A673 (cell line): Measurements from ENCODE around the gene KCNQ1. TPM values are rescaled to one million over a fixed set of nuclear protein-coding genes. Genes with fewer than 3 reads are reported as not detected.

ENCODE experiments used
- BruUV-seq: library from RNA; stranded (reverse); fragments of 400-500 nt; replicated peaks from 2 replicates; lab custom pipeline; 2021; lab: Mats Ljungman, UMichigan
- CTCF ChIA-PET: fragments of 300-600 bp; sonication (Branson Sonifier 250); formaldehyde crosslinking; loops from one replicate; lab custom pipeline; 2022; ENCODE audit warnings: antibody characterized with exemption; lab: Charles Lee
- POLR2A ChIA-PET: fragments of 300-600 bp; sonication (Branson Sonifier 250); formaldehyde crosslinking; loops from one replicate; lab custom pipeline; 2022; ENCODE audit warnings: antibody characterized with exemption; ENCODE audit not compliant: low non-redundant PET; lab: Charles Lee
- DNase-seq: peaks from one replicate; pipeline ENCODE4 v3.0.0-alpha.2; 2015; ENCODE audit warnings: low spot score
- H3K27ac ChIP-seq: fragments of 200-600 bp; sonication (generic); 2 replicates; pipeline ENCODE4 v1.5.1; 2016; ENCODE audit warnings: mixed run types, low read depth, mild to moderate bottlenecking, mixed read lengths, antibody characterized with exemption, low read length; ENCODE audit not compliant: poor library complexity, severe bottlenecking
- H3K27me3 ChIP-seq: fragments of 200-600 bp; sonication (generic); replicated peaks from 2 replicates; pipeline ENCODE4 v1.6.1; 2017; ENCODE audit warnings: mixed run types, low read depth, mild to moderate bottlenecking, mixed read lengths, antibody characterized with exemption, low read length; ENCODE audit not compliant: insufficient read depth, poor library complexity
- H3K36me3 ChIP-seq: fragments of 200-600 bp; sonication (generic); 2 replicates; pipeline ENCODE4 v1.6.1; 2016; ENCODE audit warnings: mixed run types, mild to moderate bottlenecking, mixed read lengths, antibody characterized with exemption, low read length; ENCODE audit not compliant: insufficient read depth, poor library complexity, severe bottlenecking
- H3K4me1 ChIP-seq: fragments of 200-600 bp; sonication (generic); 2 replicates; pipeline ENCODE4 v1.6.1; 2017; ENCODE audit warnings: mixed run types, mild to moderate bottlenecking, mixed read lengths, antibody characterized with exemption, low read length; ENCODE audit not compliant: insufficient read depth, poor library complexity, severe bottlenecking
- H3K4me3 ChIP-seq: fragments of 200-600 bp; sonication (generic); 2 replicates; pipeline ENCODE4 v1.5.1; 2016; ENCODE audit warnings: low read depth, mixed run types, mild to moderate bottlenecking, mixed read lengths, low read length; ENCODE audit not compliant: poor library complexity, severe bottlenecking
- H3K9me3 ChIP-seq: fragments of 200-600 bp; sonication (generic); 2 replicates; pipeline ENCODE4 v1.6.1; 2016; ENCODE audit warnings: mixed run types, low read depth, mild to moderate bottlenecking, mixed read lengths, antibody characterized with exemption, low read length; ENCODE audit not compliant: poor library complexity, severe bottlenecking
- EZH2 ChIP-seq: fragments of 200-600 bp; sonication (generic); IDR thresholded peaks from 2 replicates; pipeline ENCODE4 v1.6.1; 2017; ENCODE audit warnings: borderline replicate concordance, low read depth, mild to moderate bottlenecking, mixed read lengths, antibody characterized with exemption, low read length; ENCODE audit not compliant: poor library complexity, severe bottlenecking
- intact Hi-C: fragments of 100-400 bp; cut with micrococcal nuclease; formaldehyde crosslinking; loops from one replicate; pipeline ENCODE4 v1.10.0; 2022; ENCODE audit not compliant: unreplicated experiment
- total RNA-seq: library from RNA; stranded (reverse); gene quantifications from 2 replicates; pipeline ENCODE4 v1.2.3, GENCODE V29; 2021
- TF ChIP-seq, protein P1 (sequence below): fragments of 300-800, 200-600 bp; sonication (generic); conservative IDR thresholded peaks from 2 replicates; pipeline ENCODE4 v1.5.1; 2017; ENCODE audit warnings: low read depth, mild to moderate bottlenecking, antibody characterized with exemption, low read length, moderate library complexity, mixed read lengths

The KCNQ1 gene
- total RNA-seq, 1 experiment from 2014 or later = not detected

DNA sequence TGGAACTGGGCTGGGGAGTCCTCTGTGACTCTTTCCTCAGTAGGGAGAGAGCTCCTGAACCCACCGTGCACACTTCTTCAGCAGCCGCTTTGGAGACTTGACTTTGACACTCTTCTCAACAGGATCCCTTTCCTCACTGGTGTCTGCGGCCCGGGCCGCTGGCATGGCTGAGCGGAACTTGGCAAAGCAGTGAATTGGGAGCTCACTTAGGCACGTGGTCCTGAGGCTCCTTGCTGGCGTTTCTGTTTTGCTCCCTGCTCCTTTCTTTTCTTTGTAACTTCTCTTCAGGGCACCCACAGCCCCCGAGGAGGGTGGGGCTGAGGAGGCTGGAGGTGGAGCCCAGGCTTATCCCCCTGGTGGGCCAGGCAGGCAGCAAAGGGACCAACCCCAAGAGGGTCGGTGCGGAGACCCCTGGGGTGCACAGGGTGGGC lies 263.4 kb downstream of the KCNQ1 start:
- Histone ChIP-seq H3K9me3 (no peaks in the 10 kb centered on the region), H3K4me3 (no peak overlapping the region), H3K4me1 (peaks cover 14% of the 10 kb centered on the region), H3K27ac (no peak overlapping the region), H3K27me3 (no peaks in the 10 kb centered on the region), H3K36me3 (no peaks in the 10 kb centered on the region)
- no peak for DNase-seq
- ChIA-PET POLR2A (interaction anchor here (1.0 kb wide), 1 partner anchor 8 kb away, joined by 3 read pairs; the partner anchor contains the start of gene KCNQ1OT1), CTCF (no interaction called here)
- no TSS peak for BruUV-seq
- intact Hi-C loops = no loop called here
- TF ChIP-seq EZH2 = no peak
- TF ChIP-seq, protein P1, sequence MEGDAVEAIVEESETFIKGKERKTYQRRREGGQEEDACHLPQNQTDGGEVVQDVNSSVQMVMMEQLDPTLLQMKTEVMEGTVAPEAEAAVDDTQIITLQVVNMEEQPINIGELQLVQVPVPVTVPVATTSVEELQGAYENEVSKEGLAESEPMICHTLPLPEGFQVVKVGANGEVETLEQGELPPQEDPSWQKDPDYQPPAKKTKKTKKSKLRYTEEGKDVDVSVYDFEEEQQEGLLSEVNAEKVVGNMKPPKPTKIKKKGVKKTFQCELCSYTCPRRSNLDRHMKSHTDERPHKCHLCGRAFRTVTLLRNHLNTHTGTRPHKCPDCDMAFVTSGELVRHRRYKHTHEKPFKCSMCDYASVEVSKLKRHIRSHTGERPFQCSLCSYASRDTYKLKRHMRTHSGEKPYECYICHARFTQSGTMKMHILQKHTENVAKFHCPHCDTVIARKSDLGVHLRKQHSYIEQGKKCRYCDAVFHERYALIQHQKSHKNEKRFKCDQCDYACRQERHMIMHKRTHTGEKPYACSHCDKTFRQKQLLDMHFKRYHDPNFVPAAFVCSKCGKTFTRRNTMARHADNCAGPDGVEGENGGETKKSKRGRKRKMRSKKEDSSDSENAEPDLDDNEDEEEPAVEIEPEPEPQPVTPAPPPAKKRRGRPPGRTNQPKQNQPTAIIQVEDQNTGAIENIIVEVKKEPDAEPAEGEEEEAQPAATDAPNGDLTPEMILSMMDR = no peak

DNA sequence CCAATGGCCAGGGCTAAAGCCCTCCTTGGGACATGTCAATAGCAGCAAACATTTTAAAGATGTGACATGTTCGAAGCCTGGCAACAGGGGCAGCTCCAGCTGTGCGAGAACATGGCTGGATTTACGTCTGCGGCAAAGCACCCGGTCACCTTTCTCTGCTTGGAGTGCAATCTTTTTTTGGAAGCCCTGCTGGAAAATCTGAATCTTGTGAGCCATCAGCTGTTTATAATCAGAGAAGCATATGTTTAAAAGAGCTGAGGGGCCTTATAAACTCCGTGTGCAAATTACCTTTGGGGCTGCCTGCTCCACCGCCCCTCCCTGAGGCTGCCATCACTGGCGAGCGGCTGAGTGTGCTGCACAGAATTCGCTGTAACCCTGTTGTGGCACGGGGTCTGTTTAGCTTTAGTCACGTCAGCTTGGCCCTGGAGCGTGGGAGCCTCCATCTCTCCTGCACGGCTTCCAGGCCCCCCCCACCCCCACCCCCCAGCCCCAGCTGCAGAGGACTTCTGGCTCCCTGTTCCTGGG lies 264.0 kb downstream of the KCNQ1 start:
- no peak for TF ChIP-seq EZH2
- TF ChIP-seq, protein P1 = no peak
- no peak overlapping the region for H3K4me3 ChIP-seq
- no peaks in the 10 kb centered on the region for H3K9me3 ChIP-seq
- H3K36me3 ChIP-seq = no peaks in the 10 kb centered on the region
- BruUV-seq = no TSS peak
- ChIA-PET POLR2A (interaction anchor here (1.0 kb wide), 1 partner anchor 9 kb away, joined by 3 read pairs; the partner anchor contains the start of gene KCNQ1OT1), CTCF (interaction anchor here (0.7 kb wide), 1 partner anchor 176 kb away, joined by 3 read pairs; no protein-coding TSS in a partner anchor)
- DNase-seq = no peak
- intact Hi-C loops = no loop called here
- peaks cover 7% of the 10 kb centered on the region for H3K4me1 ChIP-seq
- no peaks in the 10 kb centered on the region for H3K27me3 ChIP-seq
- no peak overlapping the region for H3K27ac ChIP-seq

DNA sequence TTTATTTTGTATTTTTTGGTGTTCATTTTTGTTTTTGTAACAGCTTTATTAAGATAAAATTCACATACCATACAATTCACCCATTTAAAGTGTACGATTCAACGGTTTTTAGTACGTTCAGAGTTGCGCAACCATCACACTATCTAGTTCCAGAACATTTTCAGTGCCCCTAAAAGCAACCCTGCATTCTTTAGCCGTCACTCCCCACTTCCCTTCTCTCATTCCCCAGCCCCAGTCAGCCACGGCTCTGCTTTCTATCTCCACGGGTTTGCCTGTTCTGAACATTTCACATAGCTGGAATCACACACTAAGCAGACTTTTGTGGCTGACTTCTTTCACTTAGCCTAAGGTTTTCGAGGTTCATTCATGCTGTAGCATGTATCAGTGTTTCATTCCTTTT lies 264.6 kb downstream of the KCNQ1 start:
- TF ChIP-seq EZH2 = no peak
- TF ChIP-seq, protein P1 = no peak
- H3K27ac ChIP-seq = no peak overlapping the region
- DNase-seq = no peak
- H3K27me3 ChIP-seq = no peaks in the 10 kb centered on the region
- BruUV-seq = no TSS peak
- POLR2A ChIA-PET = interaction anchor here (0.6 kb wide), 1 partner anchor 309 kb away, joined by 3 read pairs; the partner anchor contains the start of gene TSSC4
- H3K36me3 ChIP-seq = no peaks in the 10 kb centered on the region
- no peaks in the 10 kb centered on the region for H3K9me3 ChIP-seq
- H3K4me3 ChIP-seq = no peak overlapping the region
- intact Hi-C loops = no loop called here
- CTCF ChIA-PET = interaction anchor here (0.7 kb wide), 1 partner anchor 176 kb away, joined by 3 read pairs; no protein-coding TSS in a partner anchor
- peaks cover 1% of the 10 kb centered on the region for H3K4me1 ChIP-seq
